GM23338 (cell line): ENCODE measurements around the gene AZIN2. TPM values are rescaled to one million over a fixed set of nuclear protein-coding genes. Genes with fewer than 3 reads are reported as not detected.
A peak's percentile ranks its signal among the peaks of the same experiment; 100 is the strongest.

Source experiments
- ATAC-seq: fragments of 200-7000 bp; cut with Tn5 transposase; 3 replicates; pipeline ENCODE4 v1.9.1; 2020
- DNase-seq: peaks from one replicate; pipeline ENCODE4 v3.0.0-alpha.2; 2015; ENCODE audit warnings: low spot score
- H2AFZ ChIP-seq: fragments of 200-600 bp; sonication (generic); 2 replicates; pipeline ENCODE4 v1.8.0; 2016; ENCODE audit warnings: antibody characterized with exemption, mild to moderate bottlenecking, moderate library complexity
- H3F3A ChIP-seq: fragments of 200-600 bp; sonication (generic); replicated peaks from 2 replicates; pipeline ENCODE4 v1.8.0; 2017; ENCODE audit warnings: antibody characterized with exemption, mixed run types, low read depth
- H3K27ac ChIP-seq: fragments of 200-600 bp; sonication (generic); 2 replicates; pipeline ENCODE4 v1.6.1; 2016; ENCODE audit warnings: low read depth
- H3K27me3 ChIP-seq: fragments of 200-600 bp; sonication (generic); 2 replicates; pipeline ENCODE4 v1.8.0; 2016; ENCODE audit warnings: mild to moderate bottlenecking, mixed run types, moderate library complexity; ENCODE audit not compliant: insufficient read depth
- H3K36me3 ChIP-seq: fragments of 200-600 bp; sonication (generic); 2 replicates; pipeline ENCODE4 v1.8.0; 2016; ENCODE audit warnings: mild to moderate bottlenecking; ENCODE audit not compliant: insufficient read depth
- H3K4me1 ChIP-seq: fragments of 200-600 bp; sonication (generic); 2 replicates; pipeline ENCODE4 v1.8.0; 2016; ENCODE audit warnings: mild to moderate bottlenecking, moderate library complexity; ENCODE audit not compliant: insufficient read depth
- H3K4me2 ChIP-seq: fragments of 200-600 bp; sonication (generic); 2 replicates; pipeline ENCODE4 v1.7.1; 2017; ENCODE audit warnings: mixed run types
- H3K4me3 ChIP-seq: fragments of 200-600 bp; sonication (generic); 2 replicates; pipeline ENCODE4 v1.6.1; 2016; ENCODE audit warnings: mixed run types
- H3K79me2 ChIP-seq: fragments of 200-600 bp; sonication (generic); replicated peaks from 2 replicates; pipeline ENCODE4 v1.8.0; 2017; ENCODE audit warnings: mild to moderate bottlenecking; ENCODE audit not compliant: insufficient read depth
- H3K9me2 ChIP-seq: fragments of 200-600 bp; sonication (generic); 2 replicates; pipeline ENCODE4 v1.8.0; 2017; ENCODE audit not compliant: insufficient read depth
- H4K20me1 ChIP-seq: fragments of 200-600 bp; sonication (generic); replicated peaks from 2 replicates; pipeline ENCODE4 v1.8.0; 2017; ENCODE audit warnings: mild to moderate bottlenecking; ENCODE audit not compliant: insufficient read depth
- H3K27ac Mint-ChIP-seq: 2 replicates; pipeline ENCODE4 v1.8.0; 2020; ENCODE audit warnings: inconsistent platforms, mild to moderate bottlenecking, moderate library complexity, mixed read lengths
- H3K27me3 Mint-ChIP-seq: 3 replicates; pipeline ENCODE4 v1.8.0; 2022; ENCODE audit warnings: low read depth, mild to moderate bottlenecking, moderate library complexity, mixed read lengths, inconsistent platforms; ENCODE audit not compliant: insufficient read depth, poor library complexity
- H3K36me3 Mint-ChIP-seq: 3 replicates; pipeline ENCODE4 v1.8.0; 2021; ENCODE audit warnings: low read depth, mild to moderate bottlenecking, inconsistent platforms, moderate library complexity, mixed read lengths
- H3K4me1 Mint-ChIP-seq: 3 replicates; pipeline ENCODE4 v1.8.0; 2020; ENCODE audit warnings: mild to moderate bottlenecking, inconsistent platforms, mixed read lengths
- H3K4me3 Mint-ChIP-seq: 3 replicates; pipeline ENCODE4 v1.8.0; 2021; ENCODE audit warnings: moderate library complexity, mild to moderate bottlenecking, inconsistent platforms, mixed read lengths
- H3K9me3 Mint-ChIP-seq: 3 replicates; pipeline ENCODE4 v1.8.0; 2020; ENCODE audit warnings: moderate library complexity, mild to moderate bottlenecking, inconsistent platforms, mixed read lengths
- CREB1 ChIP-seq: fragments of 250-450 bp; sonication (Bioruptor Pico); IDR thresholded peaks from 2 replicates; pipeline ENCODE4 v1.5.0; 2020; ENCODE audit warnings: low read depth, mild to moderate bottlenecking, moderate library complexity
- ETS1 ChIP-seq: IDR thresholded peaks from 2 replicates; pipeline ENCODE4 v1.6.1; 2016; ENCODE audit warnings: antibody characterized with exemption
- EZH2 ChIP-seq: fragments of 200-600 bp; sonication (generic); IDR thresholded peaks from one replicate; pipeline ENCODE4 v1.8.0; 2017; ENCODE audit warnings: antibody characterized with exemption, mild to moderate bottlenecking, low read depth; ENCODE audit not compliant: unreplicated experiment
- POLR2AphosphoS5 ChIP-seq: IDR thresholded peaks from 2 replicates; pipeline ENCODE4 v1.6.1; 2016; ENCODE audit warnings: antibody characterized with exemption, low read depth
- REST ChIP-seq: IDR thresholded peaks from one replicate; pipeline ENCODE4 v1.6.1; 2018; ENCODE audit warnings: antibody characterized with exemption; ENCODE audit not compliant: unreplicated experiment
- ZNF462 ChIP-seq: fragments of 250-450 bp; sonication (Bioruptor Pico); IDR thresholded peaks from 2 replicates; pipeline ENCODE4 v1.5.0; 2020; ENCODE audit warnings: mild to moderate bottlenecking, moderate library complexity
- polyA plus RNA-seq: library from polyadenylated mRNA; unstranded; fragments of >200 nt; fragmentation: Nextera tagmentation; extraction: Ambion mirVana; gene quantifications from 2 replicates; pipeline ENCODE4 v1.2.1, GENCODE V29; 2016
- total RNA-seq: library from RNA; depleted of rRNA; stranded (reverse); fragments of >200 nt; shearing (Covaris generic); gene quantifications from 2 replicates; pipeline ENCODE4 v1.2.3, GENCODE V29; 2014

AZIN2 gene
- total and polyA plus RNA-seq, 2 experiments from 2014 or later: 0.37 to 1.2 TPM

- TF ChIP-seq POLR2AphosphoS5: no peak
- no peak for TF ChIP-seq ETS1
- TF ChIP-seq REST: no peak
- TF ChIP-seq CREB1 (CRISPR knock-in tag): no peak
- no peak for TF ChIP-seq EZH2
- no peak for TF ChIP-seq ZNF462 (CRISPR knock-in tag)
- Histone ChIP-seq H3K4me3 (no peak overlapping the region), H3K27ac (no peak overlapping the region), H3F3A (no peaks in the 10 kb centered on the region), H3K79me2 (no peaks in the 10 kb centered on the region), H3K4me2 (0 out of 2 replicates have a peak overlapping the region, but pooled peaks have one; percentile 20), H3K9me2 (no peaks in the 10 kb centered on the region), H3K36me3 (no peaks in the 10 kb centered on the region), H2AFZ (no peak overlapping the region), H4K20me1 (no peaks in the 10 kb centered on the region), H3K4me1 (peaks cover 40% of the 10 kb centered on the region), H3K27me3 (no peaks in the 10 kb centered on the region)
- ATAC-seq: no peak
- H3K4me3 Mint-ChIP-seq: no peak overlapping the region; the same call in 2 of the 3 replicates
- DNase-seq: no peak
- H3K36me3 Mint-ChIP-seq: peaks cover 19% of the 10 kb centered on the region
- peaks cover 4% of the 10 kb centered on the region for H3K27me3 Mint-ChIP-seq
- H3K27ac Mint-ChIP-seq: no peak overlapping the region
- peaks cover 51% of the 10 kb centered on the region for H3K4me1 Mint-ChIP-seq
- H3K9me3 Mint-ChIP-seq: peaks cover 5% of the 10 kb centered on the region; the same call in 2 of the 3 replicates
Observed at GRCh38 chr1:33162141-33162540, 81.2 kb downstream of the AZIN2 start.
